Measurements from ENCODE around the gene LMX1B. TPM values are rescaled to one million over a fixed set of nuclear protein-coding genes. Genes with fewer than 3 reads are reported as not detected.

The LMX1B gene
- polyA plus RNA-seq, 1 donor, result 0.96 TPM

- Histone ChIP-seq H3K4me1 (ENCODE audit: control insufficient read depth, insufficient read depth, low read length) (peaks cover 5% of the 10 kb centered on the region), H3K9me3 (ENCODE audit: control insufficient read depth, low read depth, low read length) (peaks cover 8% of the 10 kb centered on the region), H3K27ac (ENCODE audit: low read length) (no peak overlapping the region), H3K4me3 (ENCODE audit: low read length) (no peak overlapping the region), H3K27me3 (ENCODE audit: control insufficient read depth, insufficient read depth, low read length) (no peaks in the 10 kb centered on the region), H3K36me3 (ENCODE audit: control insufficient read depth, insufficient read depth, low read length) (no peaks in the 10 kb centered on the region)
- no peak for DNase-seq
- WGBS (ENCODE audit: insufficient coverage, low lambda C conversion rate), result no CpG with 5 or more reads among the region's 3 CpGs
These were observed 119.3 kb downstream of the LMX1B start for GRCh38 chr9:126733005-126733404.

- 100% methylated on average over 1 of the region's 2 CpGs for WGBS (ENCODE audit: insufficient coverage, low lambda C conversion rate)
These were observed 121.1 kb downstream of the LMX1B start for GRCh38 chr9:126734877-126735276.

GRCh38 chr9:126735482-126735881 lies 121.8 kb downstream of the LMX1B start:
- H3K4me3 ChIP-seq (ENCODE audit: low read length), result no peak overlapping the region
- DNase-seq, result no peak
- WGBS (ENCODE audit: insufficient coverage, low lambda C conversion rate), result 80% methylated on average over 1 of the region's 1 CpG
- no peaks in the 10 kb centered on the region for H3K36me3 ChIP-seq (ENCODE audit: control insufficient read depth, insufficient read depth, low read length)
- peaks cover 8% of the 10 kb centered on the region for H3K9me3 ChIP-seq (ENCODE audit: control insufficient read depth, low read depth, low read length)
- no peak overlapping the region for H3K27ac ChIP-seq (ENCODE audit: low read length)
- peaks cover 5% of the 10 kb centered on the region for H3K4me1 ChIP-seq (ENCODE audit: control insufficient read depth, insufficient read depth, low read length)
- peaks cover 9% of the 10 kb centered on the region for H3K27me3 ChIP-seq (ENCODE audit: control insufficient read depth, insufficient read depth, low read length)

More at GRCh38 chr9:126734877-126735276, 121.1 kb downstream of the LMX1B start:
- H3K4me1 ChIP-seq (ENCODE audit: control insufficient read depth, insufficient read depth, low read length), result peaks cover 5% of the 10 kb centered on the region
- peaks cover 8% of the 10 kb centered on the region for H3K9me3 ChIP-seq (ENCODE audit: control insufficient read depth, low read depth, low read length)
- no peaks in the 10 kb centered on the region for H3K36me3 ChIP-seq (ENCODE audit: control insufficient read depth, insufficient read depth, low read length)
- DNase-seq, result no peak
- no peak overlapping the region for H3K4me3 ChIP-seq (ENCODE audit: low read length)
- no peak overlapping the region for H3K27ac ChIP-seq (ENCODE audit: low read length)
- peaks cover 9% of the 10 kb centered on the region for H3K27me3 ChIP-seq (ENCODE audit: control insufficient read depth, insufficient read depth, low read length)

GRCh38 chr9:126738553-126738952 lies 124.8 kb downstream of the LMX1B start:
- WGBS (ENCODE audit: insufficient coverage, low lambda C conversion rate), result no CpG with 5 or more reads among the region's 1 CpG
- no peak overlapping the region for H3K27ac ChIP-seq (ENCODE audit: low read length)
- no peaks in the 10 kb centered on the region for H3K36me3 ChIP-seq (ENCODE audit: control insufficient read depth, insufficient read depth, low read length)
- peaks cover 11% of the 10 kb centered on the region for H3K27me3 ChIP-seq (ENCODE audit: control insufficient read depth, insufficient read depth, low read length)
- H3K4me3 ChIP-seq (ENCODE audit: low read length), result no peak overlapping the region
- peaks cover 8% of the 10 kb centered on the region for H3K9me3 ChIP-seq (ENCODE audit: control insufficient read depth, low read depth, low read length)
- no peak for DNase-seq
- H3K4me1 ChIP-seq (ENCODE audit: control insufficient read depth, insufficient read depth, low read length), result no peaks in the 10 kb centered on the region

- Histone ChIP-seq H3K27me3 (ENCODE audit: control insufficient read depth, insufficient read depth, low read length) (peaks cover 11% of the 10 kb centered on the region), H3K4me3 (ENCODE audit: low read length) (no peak overlapping the region), H3K9me3 (ENCODE audit: control insufficient read depth, low read depth, low read length) (no peaks in the 10 kb centered on the region), H3K27ac (ENCODE audit: low read length) (no peak overlapping the region), H3K4me1 (ENCODE audit: control insufficient read depth, insufficient read depth, low read length) (no peaks in the 10 kb centered on the region), H3K36me3 (ENCODE audit: control insufficient read depth, insufficient read depth, low read length) (no peaks in the 10 kb centered on the region)
- no CpG with 5 or more reads among the region's 5 CpGs for WGBS (ENCODE audit: insufficient coverage, low lambda C conversion rate)
- no peak for DNase-seq
These were observed 129.3 kb downstream of the LMX1B start for GRCh38 chr9:126743041-126743440.

- WGBS (ENCODE audit: insufficient coverage, low lambda C conversion rate), result 84% methylated on average over 3 of the region's 10 CpGs
- H3K27ac ChIP-seq (ENCODE audit: low read length), result no peak overlapping the region
- H3K9me3 ChIP-seq (ENCODE audit: control insufficient read depth, low read depth, low read length), result no peaks in the 10 kb centered on the region
- no peak overlapping the region for H3K4me3 ChIP-seq (ENCODE audit: low read length)
- no peak for DNase-seq
- no peaks in the 10 kb centered on the region for H3K36me3 ChIP-seq (ENCODE audit: control insufficient read depth, insufficient read depth, low read length)
- H3K27me3 ChIP-seq (ENCODE audit: control insufficient read depth, insufficient read depth, low read length), result peaks cover 2% of the 10 kb centered on the region
- no peaks in the 10 kb centered on the region for H3K4me1 ChIP-seq (ENCODE audit: control insufficient read depth, insufficient read depth, low read length)
These were observed 132.1 kb downstream of the LMX1B start for GRCh38 chr9:126745574-126746411.

Other genes starting within 250 kb of the LMX1B start
- 11.7 TPM for gene ZBTB43, start 191.1 kb downstream of the LMX1B start, polyA plus RNA-seq
- gene ZBTB34, start 246.7 kb downstream of the LMX1B start, polyA plus RNA-seq, result 14.6 TPM

Data from large intestine (tissue), 3 donors.